KMS-11 (cell line): ENCODE measurements around the gene PURB.
"Not testable (repeated sequence)": the region's sequence is repeated elsewhere in the genome, so short reads cannot be mapped to it uniquely, and the experiment has no call there.

Source experiments
- H2AFZ ChIP-seq: fragments of 200-600 bp; sonication (generic); 2 replicates; pipeline ENCODE4 v1.6.1; 2016; ENCODE audit warnings: antibody characterized with exemption, mixed run types, low read depth
- H3K27ac ChIP-seq: fragments of 200-600 bp; sonication (generic); 2 replicates; pipeline ENCODE4 v1.6.1; 2016; ENCODE audit warnings: mild to moderate bottlenecking, mixed run types
- H3K27me3 ChIP-seq: fragments of 200-600 bp; sonication (generic); 2 replicates; pipeline ENCODE4 v1.6.1; 2017; ENCODE audit warnings: mild to moderate bottlenecking, low read depth, mixed run types, moderate library complexity; ENCODE audit not compliant: insufficient read depth
- H3K36me3 ChIP-seq: fragments of 200-600 bp; sonication (generic); 2 replicates; pipeline ENCODE4 v1.6.1; 2017; ENCODE audit warnings: mild to moderate bottlenecking, mixed run types; ENCODE audit not compliant: insufficient read depth
- H3K4me1 ChIP-seq: fragments of 200-600 bp; sonication (generic); 2 replicates; pipeline ENCODE4 v1.6.1; 2016; ENCODE audit warnings: mild to moderate bottlenecking, low read depth, mixed run types; ENCODE audit not compliant: poor library complexity, severe bottlenecking
- H3K4me2 ChIP-seq: fragments of 200-600 bp; sonication (generic); 2 replicates; pipeline ENCODE4 v1.7.0; 2016; ENCODE audit warnings: mild to moderate bottlenecking, mixed run types
- H3K4me3 ChIP-seq: fragments of 200-600 bp; sonication (generic); IDR thresholded peaks from 2 replicates; pipeline ENCODE4 v1.6.1; 2017; ENCODE audit warnings: low read depth, low read length, mixed read lengths; ENCODE audit not compliant: insufficient read depth
- H3K79me2 ChIP-seq: fragments of 200-600 bp; sonication (generic); 2 replicates; pipeline ENCODE4 v1.6.1; 2016; ENCODE audit warnings: low read depth, mixed run types; ENCODE audit not compliant: insufficient read depth
- H3K9ac ChIP-seq: fragments of 200-600 bp; sonication (generic); 2 replicates; pipeline ENCODE4 v1.6.1; 2016; ENCODE audit warnings: mild to moderate bottlenecking, mixed run types
- H4K20me1 ChIP-seq: fragments of 200-600 bp; sonication (generic); 2 replicates; pipeline ENCODE4 v1.6.1; 2016; ENCODE audit warnings: mild to moderate bottlenecking, mixed run types; ENCODE audit not compliant: insufficient read depth
- TF ChIP-seq, protein P1 (sequence below): fragments of 200-600 bp; sonication (generic); conservative IDR thresholded peaks from 2 replicates; pipeline ENCODE4 v1.6.1; 2017; ENCODE audit warnings: low read depth, mild to moderate bottlenecking, antibody characterized with exemption, low read length, moderate library complexity, mixed read lengths

The PURB gene

DNA sequence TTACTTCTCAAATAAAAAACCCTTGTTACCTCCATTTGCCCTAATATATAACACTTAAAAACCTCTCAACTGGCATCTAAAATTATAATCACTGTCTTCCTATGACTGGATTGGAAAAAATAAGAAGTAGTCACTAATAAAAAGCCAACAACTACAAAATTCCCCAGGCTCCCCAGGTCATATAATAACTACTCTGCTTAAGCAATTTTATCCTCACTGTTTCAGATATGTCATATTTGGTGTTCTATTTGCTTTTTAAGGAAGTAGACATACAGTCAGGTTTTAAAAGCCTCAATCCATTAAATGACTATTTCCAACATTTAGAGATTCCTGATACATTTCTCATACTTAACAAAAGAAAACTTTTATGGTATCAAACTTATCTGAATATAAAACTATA, 39.9 kb downstream of the PURB start:
- H3K27ac ChIP-seq: no peak overlapping the region
- peaks cover 29% of the 10 kb centered on the region for H4K20me1 ChIP-seq
- H3K4me1 ChIP-seq: peaks cover 50% of the 10 kb centered on the region
- H2AFZ ChIP-seq: no peak overlapping the region
- no peaks in the 10 kb centered on the region; the same call in 1 of the 2 replicates for H3K36me3 ChIP-seq
- H3K9ac ChIP-seq: no peak overlapping the region
- H3K4me3 ChIP-seq: no peak overlapping the region
- H3K79me2 ChIP-seq: peaks cover 67% of the 10 kb centered on the region
- no peaks in the 10 kb centered on the region for H3K27me3 ChIP-seq
- H3K4me2 ChIP-seq: peak overlapping the region; percentile 74; the same call in 1 of the 2 replicates
- TF ChIP-seq, protein P1, sequence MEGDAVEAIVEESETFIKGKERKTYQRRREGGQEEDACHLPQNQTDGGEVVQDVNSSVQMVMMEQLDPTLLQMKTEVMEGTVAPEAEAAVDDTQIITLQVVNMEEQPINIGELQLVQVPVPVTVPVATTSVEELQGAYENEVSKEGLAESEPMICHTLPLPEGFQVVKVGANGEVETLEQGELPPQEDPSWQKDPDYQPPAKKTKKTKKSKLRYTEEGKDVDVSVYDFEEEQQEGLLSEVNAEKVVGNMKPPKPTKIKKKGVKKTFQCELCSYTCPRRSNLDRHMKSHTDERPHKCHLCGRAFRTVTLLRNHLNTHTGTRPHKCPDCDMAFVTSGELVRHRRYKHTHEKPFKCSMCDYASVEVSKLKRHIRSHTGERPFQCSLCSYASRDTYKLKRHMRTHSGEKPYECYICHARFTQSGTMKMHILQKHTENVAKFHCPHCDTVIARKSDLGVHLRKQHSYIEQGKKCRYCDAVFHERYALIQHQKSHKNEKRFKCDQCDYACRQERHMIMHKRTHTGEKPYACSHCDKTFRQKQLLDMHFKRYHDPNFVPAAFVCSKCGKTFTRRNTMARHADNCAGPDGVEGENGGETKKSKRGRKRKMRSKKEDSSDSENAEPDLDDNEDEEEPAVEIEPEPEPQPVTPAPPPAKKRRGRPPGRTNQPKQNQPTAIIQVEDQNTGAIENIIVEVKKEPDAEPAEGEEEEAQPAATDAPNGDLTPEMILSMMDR: no peak

- not testable (repeated sequence) for H2AFZ ChIP-seq, H3K9ac ChIP-seq, H3K4me3 ChIP-seq, H3K27ac ChIP-seq, H3K36me3 ChIP-seq, H3K27me3 ChIP-seq, H3K4me2 ChIP-seq
- peaks cover 72% of the 10 kb centered on the region for H3K79me2 ChIP-seq
- peaks cover 41% of the 10 kb centered on the region for H3K4me1 ChIP-seq
- H4K20me1 ChIP-seq: peaks cover 29% of the 10 kb centered on the region
Measured at GRCh38 chr7:44843440-44843839, 41.9 kb downstream of the PURB start.

DNA sequence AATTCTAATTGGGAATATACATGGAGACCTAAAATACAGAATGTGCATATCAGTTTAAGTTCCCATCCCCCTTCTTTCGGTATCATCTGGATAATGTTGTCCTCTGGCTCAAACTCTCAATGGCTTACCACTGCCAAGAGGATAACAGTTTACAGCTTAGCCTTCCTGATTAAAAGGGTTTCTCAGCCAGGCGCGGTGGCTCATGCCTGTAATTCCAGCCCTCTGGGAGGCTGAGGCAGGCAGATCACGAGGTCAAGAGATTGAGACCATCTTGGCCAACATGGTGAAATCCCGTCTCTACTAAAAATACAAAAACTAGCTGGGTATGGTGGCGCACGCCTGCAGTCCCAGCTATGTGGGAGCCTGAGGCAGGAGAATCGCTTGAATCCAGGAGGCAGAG, 42.7 kb downstream of the PURB start:
- Histone ChIP-seq H4K20me1 (peaks cover 29% of the 10 kb centered on the region), H3K79me2 (peaks cover 72% of the 10 kb centered on the region), H3K4me1 (peaks cover 41% of the 10 kb centered on the region)
- not testable (repeated sequence) for H3K4me3 ChIP-seq, H3K27me3 ChIP-seq, H2AFZ ChIP-seq, H3K36me3 ChIP-seq, H3K27ac ChIP-seq, H3K4me2 ChIP-seq, H3K9ac ChIP-seq

DNA sequence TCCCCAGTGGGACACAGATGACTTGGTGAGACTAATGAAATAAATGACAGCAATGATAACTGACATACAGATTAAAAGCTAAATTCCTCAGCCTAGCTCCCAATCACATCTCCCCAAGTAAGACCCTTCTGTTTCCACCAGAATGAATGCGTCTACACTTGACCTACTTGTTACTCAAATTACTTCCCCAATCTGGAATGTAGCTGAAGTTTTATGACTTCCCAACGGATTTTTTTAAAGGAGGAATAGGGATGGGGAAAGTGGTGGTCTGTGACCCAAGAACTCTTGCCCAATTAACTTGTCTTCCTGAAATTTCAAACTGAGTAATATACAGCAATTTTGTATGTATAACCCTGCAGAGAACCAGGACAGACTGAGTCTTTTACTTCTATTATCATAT, 46.6 kb downstream of the PURB start:
- no peak overlapping the region for H3K27ac ChIP-seq
- peaks cover 36% of the 10 kb centered on the region for H3K79me2 ChIP-seq
- no peak overlapping the region for H3K9ac ChIP-seq
- H3K4me1 ChIP-seq: peaks cover 23% of the 10 kb centered on the region
- H3K27me3 ChIP-seq: no peaks in the 10 kb centered on the region
- H3K4me2 ChIP-seq: no peak overlapping the region
- peaks cover 5% of the 10 kb centered on the region; the same call in 1 of the 2 replicates for H3K36me3 ChIP-seq
- TF ChIP-seq, protein P1: no peak
- H3K4me3 ChIP-seq: no peak overlapping the region
- H2AFZ ChIP-seq: no peak overlapping the region
- no peaks in the 10 kb centered on the region for H4K20me1 ChIP-seq

- TF ChIP-seq, protein P1: no peak
Measured at GRCh38 chr7:44827567-44827966, 57.8 kb downstream of the PURB start.

More at GRCh38 chr7:44827567-44827966, 57.8 kb downstream of the PURB start:
- H4K20me1 ChIP-seq: no peaks in the 10 kb centered on the region
- H3K27ac ChIP-seq: no peak overlapping the region
- no peaks in the 10 kb centered on the region for H3K27me3 ChIP-seq
- no peak overlapping the region for H3K4me3 ChIP-seq
- no peak overlapping the region for H2AFZ ChIP-seq
- H3K36me3 ChIP-seq: peaks cover 3% of the 10 kb centered on the region; the same call in 1 of the 2 replicates
- no peaks in the 10 kb centered on the region for H3K4me1 ChIP-seq
- H3K9ac ChIP-seq: no peak overlapping the region
- H3K4me2 ChIP-seq: no peak overlapping the region
- H3K79me2 ChIP-seq: no peaks in the 10 kb centered on the region
